Measurements from ENCODE around the gene PDE4D. TPM values are rescaled to one million over a fixed set of nuclear protein-coding genes. Genes with fewer than 3 reads are reported as not detected.

PDE4D gene
- total and polyA plus RNA-seq, 2 donors (not counting 3 experiments of a cell fraction or from before 2014, with no cell fraction given) = 34.5 to 51.2 TPM

GRCh38 chr5:59474324-59474723 lies 419.2 kb downstream of the PDE4D start:
- Histone ChIP-seq H3K27ac (ENCODE audit: insufficient read depth, low read depth, low read length) (no peak overlapping the region), H3K79me2 (ENCODE audit: control insufficient read depth, insufficient read depth, low read length) (no peaks in the 10 kb centered on the region), H3K9me1 (replicated peaks; ENCODE audit: control insufficient read depth, extremely low read depth, insufficient read depth, low read length) (no peaks in the 10 kb centered on the region), H3K4me1 (ENCODE audit: control insufficient read depth, extremely low read depth, insufficient read depth, low read length) (peaks cover 5% of the 10 kb centered on the region), H3K4me2 (ENCODE audit: insufficient read depth, low read length) (no peak overlapping the region), H3K4me3 (replicated peaks in 1 of 3; ENCODE audit: insufficient read depth in 1 of 3, low read depth in 1 of 3, low read length in 3 of 3) (no peak overlapping the region), H2AFZ (ENCODE audit: low read depth, low read length) (no peak overlapping the region), H3K36me3 (ENCODE audit: control insufficient read depth in 2 of 2, extremely low read depth in 1 of 2, insufficient read depth in 2 of 2, low read length in 2 of 2) (no peaks in the 10 kb centered on the region), H4K20me1 (replicated peaks; ENCODE audit: control insufficient read depth, extremely low read depth, insufficient read depth, low read length) (peaks cover 2% of the 10 kb centered on the region), H3K27me3 (ENCODE audit: control insufficient read depth in 2 of 2, insufficient read depth in 2 of 2, low read length in 2 of 2) (no peaks in the 10 kb centered on the region), H3K9ac (replicated peaks; ENCODE audit: extremely low read depth, insufficient read depth, low read length) (no peak overlapping the region), H3K9me3 (replicated peaks; ENCODE audit: control insufficient read depth, insufficient read depth, low read length) (no peaks in the 10 kb centered on the region)
- no peak for DNase-seq (ENCODE audit: low read depth, low spot score)
- no peak for TF ChIP-seq GATA2 (IDR thresholded peaks at IDR 0.05; ENCODE audit: insufficient read depth, insufficient read length, low read depth, low read length)
- dilution Hi-C loops (cut with MboI; ENCODE audit: extremely low pct_ligation_motif_present, low sequenced_read_pairs) = no loop called here
- ChIA-PET CTCF (interaction anchor here (1.4 kb wide), 1 partner anchor 15 kb away, joined by 3 read pairs; no protein-coding TSS in a partner anchor), POLR2A (no interaction called here)
- intact Hi-C loops (cut with micrococcal nuclease) = no loop called here
- no TSS peak for BruUV-seq (replicated peaks)
- no peak for FAIRE-seq

GRCh38 chr5:59473611-59474010 lies 419.9 kb downstream of the PDE4D start:
- Histone ChIP-seq H3K79me2 (ENCODE audit: control insufficient read depth, insufficient read depth, low read length) (no peaks in the 10 kb centered on the region), H2AFZ (ENCODE audit: low read depth, low read length) (no peak overlapping the region), H3K9ac (replicated peaks; ENCODE audit: extremely low read depth, insufficient read depth, low read length) (no peak overlapping the region), H3K4me2 (ENCODE audit: insufficient read depth, low read length) (no peak overlapping the region), H3K36me3 (ENCODE audit: control insufficient read depth in 2 of 2, extremely low read depth in 1 of 2, insufficient read depth in 2 of 2, low read length in 2 of 2) (no peaks in the 10 kb centered on the region), H3K9me1 (replicated peaks; ENCODE audit: control insufficient read depth, extremely low read depth, insufficient read depth, low read length) (no peaks in the 10 kb centered on the region), H3K4me3 (replicated peaks in 1 of 3; ENCODE audit: insufficient read depth in 1 of 3, low read depth in 1 of 3, low read length in 3 of 3) (no peak overlapping the region), H3K9me3 (replicated peaks; ENCODE audit: control insufficient read depth, insufficient read depth, low read length) (no peaks in the 10 kb centered on the region), H3K27me3 (ENCODE audit: control insufficient read depth in 2 of 2, insufficient read depth in 2 of 2, low read length in 2 of 2) (no peaks in the 10 kb centered on the region), H3K4me1 (ENCODE audit: control insufficient read depth, extremely low read depth, insufficient read depth, low read length) (peaks cover 5% of the 10 kb centered on the region), H4K20me1 (replicated peaks; ENCODE audit: control insufficient read depth, extremely low read depth, insufficient read depth, low read length) (peaks cover 2% of the 10 kb centered on the region), H3K27ac (ENCODE audit: insufficient read depth, low read depth, low read length) (no peak overlapping the region)
- FAIRE-seq (no peak), DNase-seq (ENCODE audit: low read depth, low spot score) (no peak)
- TF ChIP-seq CTCF (IDR thresholded peaks at IDR 0.05; ENCODE audit: extremely low read depth in 1 of 2, insufficient read depth in 1 of 2, low read depth in 1 of 2, low read length in 2 of 2) = no peak
- no peak for TF ChIP-seq MAX (IDR thresholded peaks at IDR 0.05; ENCODE audit: insufficient read depth, insufficient read length)
- no peak for TF ChIP-seq JUN (IDR thresholded peaks at IDR 0.05; ENCODE audit: borderline replicate concordance, insufficient read depth, insufficient read length, low read depth)
- TF ChIP-seq FOS (IDR thresholded peaks at IDR 0.05; ENCODE audit: borderline replicate concordance, insufficient read depth, low read length) = no peak
- TF ChIP-seq GATA2 (IDR thresholded peaks at IDR 0.05; ENCODE audit: insufficient read depth, insufficient read length, low read depth, low read length) = no peak
- no peak for TF ChIP-seq POLR2AphosphoS5 (IDR thresholded peaks at IDR 0.05; ENCODE audit: insufficient read depth, low read depth, low read length)
- no peak for TF ChIP-seq POLR2A (IDR thresholded peaks at IDR 0.05; ENCODE audit: low read depth, low read length)
- no peak for TF ChIP-seq MYC (IDR thresholded peaks at IDR 0.05; ENCODE audit: low read depth, low read length)
- TF ChIP-seq EZH2 (IDR thresholded peaks at IDR 0.05; ENCODE audit: borderline replicate concordance, low read depth, low read length, severe bottlenecking) = no peak
- intact Hi-C loops (cut with micrococcal nuclease) (no loop called here), dilution Hi-C loops (cut with MboI; ENCODE audit: extremely low pct_ligation_motif_present, low sequenced_read_pairs) (no loop called here)
- ChIA-PET CTCF (interaction anchor here (0.7 to 1.6 kb wide), 7 partner anchors 13 to 175 kb away, joined by 3 to 8 read pairs (median 3); no protein-coding TSS in a partner anchor), POLR2A (no interaction called here)
- no TSS peak for BruUV-seq (replicated peaks)

All from endothelial cell of umbilical vein (primary cell).